Measurements from ENCODE around the gene MAP1S. TPM values are rescaled to one million over a fixed set of nuclear protein-coding genes. Genes with fewer than 3 reads are reported as not detected.
"Not testable (repeated sequence)": the region's sequence is repeated elsewhere in the genome, so short reads cannot be mapped to it uniquely, and the experiment has no call there.

The MAP1S gene
- total RNA-seq, 1 donor from 2014 or later, result 111 TPM

DNA sequence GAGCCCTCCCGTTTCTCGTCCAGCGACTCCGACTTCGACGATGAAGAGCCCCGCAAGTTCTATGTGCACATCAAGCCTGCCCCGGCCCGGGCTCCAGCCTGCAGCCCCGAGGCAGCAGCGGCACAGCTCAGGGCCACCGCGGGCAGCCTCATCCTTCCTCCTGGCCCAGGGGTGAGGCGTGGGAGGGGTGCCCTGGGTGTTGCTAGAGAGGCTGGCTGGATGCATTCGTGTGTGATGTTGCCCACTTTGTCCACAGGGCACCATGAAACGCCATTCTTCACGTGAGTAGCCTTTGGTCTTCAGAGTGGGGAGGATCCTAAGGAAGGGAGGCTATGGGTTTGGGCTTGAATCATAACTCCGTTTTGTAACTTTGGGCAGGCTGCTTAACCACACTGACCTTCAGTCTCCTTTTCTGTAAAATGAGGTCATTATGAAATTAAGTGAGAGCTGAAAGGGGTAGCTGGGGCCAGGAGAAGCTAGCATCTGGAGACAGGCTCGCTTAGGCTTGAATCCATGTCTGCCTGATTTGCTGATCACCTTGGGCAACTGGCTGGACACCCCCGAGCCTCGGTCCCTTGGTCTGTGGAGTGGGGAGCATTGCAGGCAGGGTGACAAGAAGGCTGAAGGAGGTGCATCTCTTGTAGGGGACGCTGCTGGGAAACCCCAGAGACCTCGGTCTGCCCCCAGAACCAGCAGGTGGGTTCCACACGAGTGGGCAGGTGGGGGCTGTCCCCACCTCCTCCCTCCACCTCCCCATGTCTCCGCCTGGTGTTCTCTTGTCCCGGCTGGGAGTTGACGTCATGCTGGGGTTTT lies 56.9 kb downstream of the MAP1S start:
- TF ChIP-seq, protein P1, sequence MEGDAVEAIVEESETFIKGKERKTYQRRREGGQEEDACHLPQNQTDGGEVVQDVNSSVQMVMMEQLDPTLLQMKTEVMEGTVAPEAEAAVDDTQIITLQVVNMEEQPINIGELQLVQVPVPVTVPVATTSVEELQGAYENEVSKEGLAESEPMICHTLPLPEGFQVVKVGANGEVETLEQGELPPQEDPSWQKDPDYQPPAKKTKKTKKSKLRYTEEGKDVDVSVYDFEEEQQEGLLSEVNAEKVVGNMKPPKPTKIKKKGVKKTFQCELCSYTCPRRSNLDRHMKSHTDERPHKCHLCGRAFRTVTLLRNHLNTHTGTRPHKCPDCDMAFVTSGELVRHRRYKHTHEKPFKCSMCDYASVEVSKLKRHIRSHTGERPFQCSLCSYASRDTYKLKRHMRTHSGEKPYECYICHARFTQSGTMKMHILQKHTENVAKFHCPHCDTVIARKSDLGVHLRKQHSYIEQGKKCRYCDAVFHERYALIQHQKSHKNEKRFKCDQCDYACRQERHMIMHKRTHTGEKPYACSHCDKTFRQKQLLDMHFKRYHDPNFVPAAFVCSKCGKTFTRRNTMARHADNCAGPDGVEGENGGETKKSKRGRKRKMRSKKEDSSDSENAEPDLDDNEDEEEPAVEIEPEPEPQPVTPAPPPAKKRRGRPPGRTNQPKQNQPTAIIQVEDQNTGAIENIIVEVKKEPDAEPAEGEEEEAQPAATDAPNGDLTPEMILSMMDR (IDR thresholded peaks at IDR 0.05; ENCODE audit: partially characterized antibody, unreplicated experiment), result no peak
- Mint-ChIP-seq H3K36me3 (ENCODE audit: unreplicated experiment) (peaks cover 6% of the 10 kb centered on the region), H3K9me3 (ENCODE audit: unreplicated experiment) (peaks cover 5% of the 10 kb centered on the region), H3K27ac (ENCODE audit: unreplicated experiment) (peak overlapping the region; percentile 22), H3K4me3 (ENCODE audit: unreplicated experiment) (no peak overlapping the region), H3K4me1 (ENCODE audit: low read depth, unreplicated experiment) (peaks cover 2% of the 10 kb centered on the region), H3K27me3 (ENCODE audit: unreplicated experiment) (peaks cover 3% of the 10 kb centered on the region)
- no peak for DNase-seq

DNA sequence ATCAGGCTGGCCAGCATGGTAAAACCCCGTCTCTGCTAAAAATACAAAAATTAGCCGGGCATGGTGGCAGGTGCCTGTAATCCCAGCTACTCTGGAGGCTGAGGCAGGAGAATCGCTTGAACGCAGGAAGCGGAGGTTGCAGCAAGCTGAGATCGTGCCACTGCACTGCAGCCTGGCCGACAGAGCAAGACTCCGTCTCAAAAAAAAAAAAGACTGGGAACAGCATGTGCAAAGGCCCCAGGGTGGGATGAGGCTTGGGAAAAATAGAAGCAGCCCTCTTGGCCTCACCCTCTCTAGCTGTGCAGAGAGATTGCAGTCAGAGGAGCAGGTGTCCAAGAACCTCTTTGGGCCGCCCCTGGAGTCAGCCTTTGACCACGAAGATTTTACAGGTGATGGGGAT lies 58.6 kb downstream of the MAP1S start:
- Mint-ChIP-seq H3K36me3 (ENCODE audit: unreplicated experiment) (peaks cover 11% of the 10 kb centered on the region), H3K9me3 (ENCODE audit: unreplicated experiment) (peaks cover 11% of the 10 kb centered on the region)
- H3K27ac Mint-ChIP-seq (ENCODE audit: unreplicated experiment); H3K27me3 Mint-ChIP-seq (ENCODE audit: unreplicated experiment); H3K4me1 Mint-ChIP-seq (ENCODE audit: low read depth, unreplicated experiment); H3K4me3 Mint-ChIP-seq (ENCODE audit: unreplicated experiment); DNase-seq: not testable (repeated sequence)

DNA sequence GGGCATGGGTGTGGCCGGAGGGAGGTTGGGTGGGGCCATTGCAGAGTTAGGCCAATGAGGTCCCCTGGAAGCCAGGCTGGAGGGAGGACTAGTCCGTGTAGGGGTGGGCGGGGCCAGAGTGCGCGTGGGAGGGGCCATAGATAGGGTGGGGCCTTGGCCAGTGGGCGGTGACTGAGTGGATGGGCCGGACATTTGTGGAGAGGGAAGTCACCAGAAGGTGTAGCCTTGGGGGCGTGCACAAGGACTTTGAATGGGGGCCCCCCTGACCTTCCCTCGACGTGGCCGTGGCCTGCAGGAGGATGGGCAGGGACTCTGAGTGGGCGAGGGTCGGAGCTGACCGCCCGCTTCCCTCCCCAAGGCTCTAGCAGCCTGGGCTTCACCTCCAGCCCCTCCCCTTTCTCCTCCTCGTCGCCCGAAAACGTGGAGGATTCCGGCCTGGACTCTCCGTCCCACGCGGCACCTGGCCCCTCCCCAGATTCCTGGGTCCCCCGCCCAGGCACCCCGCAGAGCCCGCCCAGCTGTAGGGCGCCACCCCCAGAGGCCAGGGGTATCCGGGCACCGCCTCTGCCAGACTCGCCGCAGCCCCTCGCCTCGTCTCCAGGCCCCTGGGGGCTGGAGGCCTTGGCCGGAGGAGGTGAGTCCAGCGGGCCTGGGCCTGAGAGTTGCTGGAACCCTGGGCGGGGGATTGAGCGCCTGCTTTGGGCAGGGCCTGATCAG lies 59.1 kb downstream of the MAP1S start:
- H3K27ac Mint-ChIP-seq (ENCODE audit: unreplicated experiment), result no peak overlapping the region
- H3K4me3 Mint-ChIP-seq (ENCODE audit: unreplicated experiment), result peak overlapping the region; percentile 81
- TF ChIP-seq, protein P1 (IDR thresholded peaks at IDR 0.05; ENCODE audit: partially characterized antibody, unreplicated experiment), result peak; percentile 10

DNA sequence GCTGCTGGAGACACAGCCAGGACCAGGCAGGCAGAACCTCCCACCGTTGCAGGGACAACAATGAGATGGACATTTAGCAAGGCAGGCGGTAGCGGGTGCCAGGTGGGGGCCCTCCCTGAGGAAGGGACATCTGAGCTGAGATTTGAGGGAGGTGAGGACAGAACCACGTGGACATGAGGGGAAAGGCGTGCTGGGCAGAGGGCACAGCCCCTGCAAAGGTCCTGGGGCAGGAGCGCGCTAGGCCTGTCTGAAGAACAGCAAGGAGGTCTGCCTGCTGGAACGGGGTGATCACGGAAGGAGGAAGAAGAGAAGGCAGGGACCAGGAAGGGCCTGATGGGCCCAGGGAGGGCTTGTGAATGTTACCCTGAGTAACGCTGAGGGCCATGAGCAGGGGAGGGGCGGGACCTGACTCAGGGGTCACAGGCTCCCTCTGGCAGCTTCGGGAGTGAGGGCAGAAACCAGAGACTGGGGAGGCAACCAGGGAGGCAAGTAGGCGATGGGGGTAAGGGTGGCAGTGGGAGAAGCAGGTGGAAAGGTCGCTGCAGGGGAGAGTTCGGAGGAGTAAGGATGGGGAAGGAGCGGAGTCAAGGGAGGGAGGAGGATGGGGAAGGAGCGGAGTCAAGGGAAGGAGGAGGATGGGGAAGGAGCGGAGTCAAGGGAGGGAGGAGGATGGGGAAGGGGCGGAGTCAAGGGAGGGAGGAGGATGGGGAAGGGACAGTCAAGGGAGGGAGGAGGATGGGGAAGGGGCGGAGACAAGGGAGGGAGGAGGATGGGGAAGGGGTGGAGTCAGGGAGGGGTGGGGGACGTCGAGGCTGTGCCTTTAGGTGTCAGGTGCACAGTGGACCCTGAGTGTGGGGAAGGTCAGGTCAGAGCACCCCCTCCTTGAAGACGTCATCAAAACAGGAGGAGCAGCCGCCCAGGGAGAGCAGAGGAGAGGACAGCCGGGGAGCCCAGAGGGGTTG lies 60.0 kb downstream of the MAP1S start:
- Mint-ChIP-seq H3K36me3 (ENCODE audit: unreplicated experiment) (peaks cover 12% of the 10 kb centered on the region), H3K4me1 (ENCODE audit: low read depth, unreplicated experiment) (peaks cover 3% of the 10 kb centered on the region), H3K27ac (ENCODE audit: unreplicated experiment) (peak overlapping the region; percentile 62), H3K9me3 (ENCODE audit: unreplicated experiment) (peaks cover 7% of the 10 kb centered on the region), H3K4me3 (ENCODE audit: unreplicated experiment) (peak overlapping the region; percentile 81), H3K27me3 (ENCODE audit: unreplicated experiment) (peaks cover 5% of the 10 kb centered on the region)
- peak; percentile 72 for DNase-seq
- TF ChIP-seq, protein P1 (IDR thresholded peaks at IDR 0.05; ENCODE audit: partially characterized antibody, unreplicated experiment), result no peak

More for the DNA sequence above, 59.1 kb downstream of the MAP1S start:
- DNase-seq, result peak; percentile 80
- peaks cover 11% of the 10 kb centered on the region for H3K36me3 Mint-ChIP-seq (ENCODE audit: unreplicated experiment)
- H3K9me3 Mint-ChIP-seq (ENCODE audit: unreplicated experiment), result peaks cover 9% of the 10 kb centered on the region
- peaks cover 5% of the 10 kb centered on the region for H3K27me3 Mint-ChIP-seq (ENCODE audit: unreplicated experiment)
- peaks cover 2% of the 10 kb centered on the region for H3K4me1 Mint-ChIP-seq (ENCODE audit: low read depth, unreplicated experiment)

DNA sequence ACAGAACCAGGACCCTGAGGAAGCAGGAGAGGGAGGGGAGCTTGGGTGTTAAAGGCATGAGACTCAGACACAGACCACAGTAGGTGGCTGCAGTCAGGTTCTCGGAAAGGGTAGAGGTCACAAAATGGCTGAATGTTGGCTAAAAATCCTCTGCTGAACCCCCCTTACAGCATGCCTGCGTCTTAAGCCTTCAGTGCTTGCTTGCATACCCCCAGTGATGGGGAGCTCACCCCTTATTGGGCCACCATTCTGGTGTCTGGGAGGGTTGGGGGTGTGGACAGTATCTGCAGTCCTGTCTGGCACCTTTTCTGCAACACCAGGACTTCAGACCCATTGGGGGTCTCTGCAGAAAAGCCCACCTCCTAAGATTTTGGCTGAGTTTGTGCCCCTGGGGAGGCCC lies 61.5 kb downstream of the MAP1S start:
- peaks cover 7% of the 10 kb centered on the region for H3K9me3 Mint-ChIP-seq (ENCODE audit: unreplicated experiment)
- no peak overlapping the region for H3K27ac Mint-ChIP-seq (ENCODE audit: unreplicated experiment)

DNA sequence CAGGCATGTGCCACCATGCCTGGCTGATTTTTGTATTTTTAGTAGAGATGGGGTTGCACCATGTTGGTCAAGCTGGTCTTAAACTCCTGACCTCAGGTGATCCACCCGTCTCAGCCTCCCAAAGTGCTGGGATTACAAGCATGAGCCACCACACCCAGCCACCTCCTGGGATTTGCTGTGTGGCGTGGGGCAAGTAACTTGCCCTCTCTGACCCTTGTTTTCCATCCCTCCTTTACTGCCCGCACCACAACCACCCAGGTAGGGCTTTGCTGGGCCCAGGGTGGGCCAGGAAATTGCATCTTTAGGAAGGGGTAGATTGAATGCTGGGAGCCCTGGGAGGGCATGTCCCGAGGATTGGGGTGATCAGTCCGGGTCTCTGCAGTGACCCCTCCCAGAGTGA lies 64.4 kb downstream of the MAP1S start:
- H3K4me1 Mint-ChIP-seq (ENCODE audit: low read depth, unreplicated experiment); H3K27me3 Mint-ChIP-seq (ENCODE audit: unreplicated experiment); DNase-seq; H3K4me3 Mint-ChIP-seq (ENCODE audit: unreplicated experiment); H3K9me3 Mint-ChIP-seq (ENCODE audit: unreplicated experiment); H3K27ac Mint-ChIP-seq (ENCODE audit: unreplicated experiment): not testable (repeated sequence)
- H3K36me3 Mint-ChIP-seq (ENCODE audit: unreplicated experiment), result peaks cover 14% of the 10 kb centered on the region

More for the DNA sequence above, 61.5 kb downstream of the MAP1S start:
- DNase-seq, result no peak
- TF ChIP-seq, protein P1 (IDR thresholded peaks at IDR 0.05; ENCODE audit: partially characterized antibody, unreplicated experiment), result no peak
- no peak overlapping the region for H3K4me3 Mint-ChIP-seq (ENCODE audit: unreplicated experiment)
- peaks cover 11% of the 10 kb centered on the region for H3K36me3 Mint-ChIP-seq (ENCODE audit: unreplicated experiment)
- H3K4me1 Mint-ChIP-seq (ENCODE audit: low read depth, unreplicated experiment), result peaks cover 4% of the 10 kb centered on the region
- H3K27me3 Mint-ChIP-seq (ENCODE audit: unreplicated experiment), result peaks cover 5% of the 10 kb centered on the region

Measured in glutamatergic neuron (in vitro differentiated cells).